GM21825 (cell line): ENCODE results near the gene SIK2.

Source experiments
- ATAC-seq: cut with Tn5 transposase; IDR thresholded peaks from one replicate; pipeline ENCODE4 v1.9.1; 2021; ENCODE audit warnings: mild to moderate bottlenecking, moderate library complexity; ENCODE audit not compliant: unreplicated experiment

Gene SIK2

DNA sequence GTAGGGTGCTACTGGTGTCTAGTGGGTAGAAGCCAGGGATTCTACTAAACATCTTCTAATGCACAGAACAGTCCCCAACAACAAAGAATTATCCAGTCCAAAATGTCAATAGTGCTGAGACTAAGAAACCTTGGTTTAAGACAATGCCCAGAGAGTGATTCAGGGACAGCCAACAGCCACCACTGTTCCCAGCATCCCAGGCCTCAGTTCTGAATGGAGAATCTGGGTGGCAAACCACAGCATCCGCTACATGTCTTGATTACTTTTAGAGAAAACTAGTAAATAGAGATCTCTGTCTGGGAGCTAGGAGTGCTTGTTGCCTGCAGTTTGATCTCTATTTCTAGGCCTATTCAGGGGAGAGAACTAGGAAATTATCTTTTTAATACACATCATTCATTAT, 20.9 kb upstream of the SIK2 start:
- ATAC-seq: no peak

DNA sequence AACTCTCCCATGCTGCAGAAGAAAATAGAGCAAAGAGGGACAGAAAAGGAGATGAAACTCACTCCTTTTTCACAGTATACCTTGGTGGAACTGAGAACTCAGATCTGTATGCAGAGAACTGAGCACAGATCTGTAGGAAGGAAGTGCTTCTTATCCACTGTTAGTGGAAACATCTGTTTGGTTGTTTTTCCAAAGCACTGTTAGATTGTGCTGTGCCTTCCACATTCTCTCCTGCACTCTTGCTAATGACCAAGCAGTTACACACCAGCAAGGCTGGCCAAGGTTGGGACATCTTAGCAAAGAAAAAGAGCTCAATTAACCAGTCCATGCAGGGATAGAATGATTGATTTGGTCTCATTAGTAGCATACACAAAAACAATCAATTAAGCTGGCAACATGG, 20.1 kb upstream of the SIK2 start:
- ATAC-seq: no peak

DNA sequence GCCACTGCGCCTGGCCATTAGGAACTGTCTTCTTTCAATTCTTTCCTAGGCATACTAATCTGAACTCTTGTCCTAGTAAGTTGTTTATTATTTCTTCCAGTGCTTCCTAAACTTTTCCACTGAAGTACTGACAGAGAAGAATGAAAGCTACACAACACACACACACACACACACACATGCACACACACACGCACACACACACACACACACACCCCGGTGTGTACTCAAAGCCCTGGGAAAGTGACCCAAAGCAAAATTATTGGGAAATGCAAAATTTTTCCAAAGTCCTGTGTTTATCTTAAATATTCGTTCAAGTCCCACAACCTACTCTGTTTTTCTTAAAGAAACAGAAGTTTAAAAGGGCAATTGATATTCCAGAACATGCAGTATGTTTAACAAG, 19.4 kb upstream of the SIK2 start:
- no peak for ATAC-seq

GRCh38 chr11:111585371-111585770, 16.9 kb upstream of the SIK2 start:
- ATAC-seq: no peak

- no peak for ATAC-seq
These were observed 15.8 kb upstream of the SIK2 start for GRCh38 chr11:111586388-111586831.

DNA sequence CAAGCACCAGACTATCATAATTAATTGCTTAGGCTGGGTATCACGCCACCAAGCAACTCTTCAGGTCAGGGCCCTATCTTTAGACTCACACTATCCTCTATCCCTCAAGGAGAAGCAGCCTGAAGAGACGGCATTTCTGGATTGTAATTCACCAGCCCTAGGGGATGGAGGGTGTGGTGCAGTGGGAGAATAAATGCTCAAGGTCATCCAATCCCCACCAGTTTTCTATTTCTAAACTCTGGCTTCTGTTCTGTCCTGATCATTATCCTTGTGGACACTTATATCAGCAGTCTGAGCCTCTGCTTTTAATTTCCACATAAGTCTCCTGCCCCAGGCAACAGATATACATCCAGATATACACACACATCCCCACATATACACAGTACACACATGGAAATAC, 13.1 kb upstream of the SIK2 start:
- no peak for ATAC-seq

DNA sequence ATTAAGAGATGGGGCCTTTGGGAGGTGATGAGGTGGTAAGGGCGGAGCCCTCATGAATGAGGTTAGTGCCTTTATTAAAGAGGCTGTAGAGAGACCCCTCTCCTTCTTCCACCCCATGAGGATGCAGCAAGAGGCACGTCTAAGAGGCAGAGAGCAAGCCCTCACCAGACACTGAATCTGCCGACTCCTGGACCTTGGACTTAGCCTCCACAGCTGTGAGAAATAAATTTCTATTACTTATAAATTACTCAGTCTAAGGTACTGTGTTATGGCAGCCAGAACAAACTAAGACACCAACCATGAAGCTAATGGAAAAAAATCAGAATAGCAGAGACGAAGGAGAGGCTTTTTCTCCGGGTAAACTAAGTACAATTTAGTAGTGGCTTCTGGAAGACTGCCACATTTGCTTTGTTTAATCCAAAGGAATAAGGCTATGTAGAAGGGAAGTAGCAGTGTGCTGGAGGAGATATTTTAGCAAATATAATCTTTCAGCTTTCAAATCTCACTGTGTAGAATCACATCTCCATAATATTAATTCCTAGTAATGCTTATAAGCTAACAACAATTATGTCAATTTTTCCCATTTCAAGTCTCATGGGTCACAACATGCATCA, 12.3 kb upstream of the SIK2 start:
- ATAC-seq: no peak

- ATAC-seq: no peak
These were observed 10.9 kb upstream of the SIK2 start for GRCh38 chr11:111591187-111591960.

GRCh38 chr11:111592491-111592890, 9.8 kb upstream of the SIK2 start:
- no peak for ATAC-seq

DNA sequence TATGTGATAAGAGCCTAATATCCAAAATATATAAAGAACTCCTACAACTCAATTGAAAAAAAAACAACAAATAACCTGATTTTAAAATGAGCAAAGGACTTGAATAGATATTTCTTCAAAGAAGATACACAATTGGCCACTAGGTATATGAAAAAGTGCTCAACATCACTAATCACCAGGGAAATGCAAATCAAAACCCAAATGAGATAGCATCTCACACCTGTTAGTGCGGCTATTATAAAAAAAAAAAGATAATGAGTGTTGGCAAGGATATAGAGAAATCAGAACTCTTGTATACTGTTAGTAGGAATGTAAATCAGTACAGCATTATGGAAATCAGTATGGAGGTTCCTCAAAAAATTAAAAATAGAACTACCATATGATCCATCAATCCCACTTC, 5.9 kb upstream of the SIK2 start:
- ATAC-seq: no peak

GRCh38 chr11:111598148-111598547, 4.1 kb upstream of the SIK2 start:
- no peak for ATAC-seq

DNA sequence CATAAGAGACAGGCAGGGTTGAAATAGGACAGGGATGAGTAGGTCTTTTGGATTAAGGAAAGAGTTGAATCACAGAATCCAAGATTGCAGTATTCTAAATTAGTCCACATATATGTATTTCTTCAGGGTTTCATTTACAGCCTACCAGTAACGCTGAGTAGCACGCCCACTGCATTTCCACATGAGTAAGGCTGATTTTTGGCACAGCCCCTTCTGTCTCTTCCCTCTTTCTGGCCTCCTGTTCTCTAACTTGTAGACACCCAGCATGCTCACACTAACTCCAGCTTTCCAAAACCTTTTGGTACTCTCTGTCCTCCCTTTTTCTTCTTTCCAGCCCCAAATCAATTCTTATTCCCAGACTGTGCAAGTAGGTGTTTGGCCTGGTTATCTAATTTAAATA, 3.7 kb upstream of the SIK2 start:
- ATAC-seq: no peak

DNA sequence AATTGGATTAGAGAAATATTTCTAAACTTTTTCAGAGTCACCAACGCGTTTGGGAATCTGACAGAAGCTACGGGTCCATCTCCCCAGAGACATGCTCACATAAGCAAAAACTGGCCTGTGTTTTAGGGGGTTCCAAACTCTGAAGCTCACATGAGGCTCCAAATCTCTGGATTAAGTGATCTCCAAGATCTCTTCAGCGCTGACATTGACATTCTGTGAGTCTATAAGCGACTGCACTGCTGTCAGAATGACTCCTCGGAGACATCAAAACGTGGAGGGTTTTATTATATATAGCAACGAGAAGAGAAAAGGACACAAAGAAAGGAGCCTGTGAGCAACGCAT, 642 bp upstream of the SIK2 start:
- no peak for ATAC-seq

DNA sequence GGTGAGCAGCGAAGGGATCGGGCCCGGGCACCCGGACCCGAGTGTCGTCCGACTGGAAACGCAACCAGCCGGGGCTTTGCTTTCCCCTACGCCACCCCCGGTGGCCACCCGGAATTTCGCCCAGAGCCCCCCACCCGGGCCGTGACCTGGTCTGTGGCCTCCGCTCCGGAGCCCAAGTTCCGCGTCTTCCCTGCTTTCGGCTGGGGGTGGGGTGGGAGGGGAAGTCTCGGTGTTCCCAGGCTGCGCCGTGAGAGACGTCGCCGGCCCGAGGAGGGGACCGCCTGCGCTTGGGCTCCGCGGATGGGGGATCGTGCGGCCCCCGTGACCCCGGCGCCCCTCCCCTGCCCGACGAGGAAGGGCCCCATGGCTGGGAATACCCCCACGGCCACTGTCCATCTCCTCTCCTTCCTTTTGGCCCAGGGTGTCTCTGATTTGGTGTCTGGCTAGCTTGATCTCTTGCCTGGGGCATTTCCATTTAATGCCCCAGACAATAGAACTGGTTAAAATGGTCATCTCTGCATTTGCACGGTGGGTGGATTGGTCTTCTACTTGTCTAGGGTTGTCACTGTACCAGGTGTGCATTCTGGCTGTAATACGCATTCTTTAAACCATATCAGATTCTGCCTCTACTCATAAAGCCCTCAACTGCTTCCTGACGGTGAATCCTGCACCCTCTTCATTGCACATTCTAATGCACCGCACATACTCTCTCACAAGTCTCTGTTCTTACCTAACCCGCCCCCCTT, 789 bp downstream of the SIK2 start:
- no peak for ATAC-seq

GRCh38 chr11:111603611-111604130, 1.4 kb downstream of the SIK2 start:
- no peak for ATAC-seq

GRCh38 chr11:111604392-111605009, 2.3 kb downstream of the SIK2 start:
- no peak for ATAC-seq

- ATAC-seq: no peak
These were observed 3.4 kb downstream of the SIK2 start for GRCh38 chr11:111605681-111606080.

DNA sequence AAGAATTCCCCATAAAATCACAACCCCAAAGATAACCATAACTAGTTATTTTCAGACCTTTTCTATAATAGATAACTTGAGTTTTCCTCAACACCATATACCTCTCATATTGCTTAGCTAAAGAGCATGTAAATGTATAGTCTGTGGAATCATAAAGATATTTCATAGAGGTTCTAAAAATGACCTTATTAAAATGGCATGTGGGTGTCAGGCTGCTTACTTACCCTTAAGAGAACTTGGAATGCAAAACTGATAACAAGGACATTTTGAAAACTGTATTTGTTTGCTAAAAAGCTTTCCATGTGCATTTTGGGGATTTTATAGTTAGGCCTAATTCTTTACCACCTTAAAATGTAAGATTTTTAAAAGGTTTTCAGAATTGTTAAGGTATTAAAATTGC, 4.7 kb downstream of the SIK2 start:
- no peak for ATAC-seq

DNA sequence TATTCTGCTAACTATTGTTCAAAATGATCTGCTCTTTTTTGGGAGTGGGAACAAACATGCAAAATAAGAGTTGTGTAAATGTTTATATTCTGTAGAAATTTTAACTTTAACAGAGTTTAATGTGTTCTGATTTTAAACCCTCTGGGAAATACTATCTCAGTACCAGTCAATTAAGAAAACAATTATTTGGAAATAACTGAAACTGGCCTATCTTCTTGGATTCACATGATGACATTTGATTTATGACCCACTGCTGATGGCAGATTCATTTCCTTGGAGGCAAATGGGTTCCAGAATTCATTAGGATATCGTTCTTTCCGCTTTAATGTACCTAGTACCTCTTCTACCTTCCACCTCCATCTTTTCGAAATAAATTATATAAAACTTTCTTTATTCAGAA, 5.5 kb downstream of the SIK2 start:
- ATAC-seq: no peak

DNA sequence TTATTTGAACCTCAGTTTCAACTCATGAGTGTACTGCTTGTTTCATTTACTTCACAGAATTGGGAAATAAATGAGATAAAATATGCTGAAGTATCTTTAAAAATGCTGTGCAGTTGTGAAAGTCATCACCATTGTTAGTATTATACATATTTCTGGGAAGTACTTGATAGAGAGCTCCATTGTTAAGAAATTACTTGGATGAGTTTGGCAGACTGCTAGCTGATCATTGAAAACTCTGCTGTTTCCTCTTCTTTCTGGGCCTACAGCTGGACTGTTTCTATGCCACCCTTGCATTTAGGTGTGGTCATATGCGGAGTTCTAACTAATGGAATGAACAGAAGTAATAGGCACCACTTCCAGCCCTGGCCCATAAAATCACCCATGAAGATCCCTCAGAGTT, 10.0 kb downstream of the SIK2 start:
- no peak for ATAC-seq

- no peak for ATAC-seq
These were observed 15.0 kb downstream of the SIK2 start for GRCh38 chr11:111617286-111617685.
